Measurements from ENCODE around the gene WDR41. TPM values are rescaled to one million over a fixed set of nuclear protein-coding genes. Genes with fewer than 3 reads are reported as not detected.

Gene WDR41
- total RNA-seq, 1 experiment from 2014 or later = 43.6 TPM

GRCh38 chr5:77400645-77401044, 91.5 kb downstream of the WDR41 start:
- Histone ChIP-seq H2AFZ (ENCODE audit: low read length) (no peak overlapping the region), H3K79me2 (ENCODE audit: insufficient read depth, low read length) (no peaks in the 10 kb centered on the region), H3K23me2 (ENCODE audit: insufficient read length, low read depth, low read length, poor library complexity, severe bottlenecking) (no peaks in the 10 kb centered on the region), H3K79me1 (ENCODE audit: insufficient read depth, low read depth, low read length, poor library complexity, severe bottlenecking) (no peaks in the 10 kb centered on the region), H2BK120ac (ENCODE audit: low read depth, low read length, poor library complexity, severe bottlenecking) (no peak overlapping the region), H3K27me3 (ENCODE audit: insufficient read depth, low read length) (no peaks in the 10 kb centered on the region), H3K9me3 (ENCODE audit: control insufficient read depth, low read depth, low read length) (no peaks in the 10 kb centered on the region), H3K56ac (ENCODE audit: insufficient read length, low read depth, low read length) (no peak overlapping the region), H3K27ac (ENCODE audit: insufficient read length, low read depth, low read length) (no peak overlapping the region), H2BK20ac (ENCODE audit: low read depth, low read length, poor library complexity, severe bottlenecking) (no peak overlapping the region), H3K23ac (ENCODE audit: insufficient read length, low read depth, low read length) (no peak overlapping the region), H4K91ac (ENCODE audit: insufficient read length, low read depth, low read length) (no peak overlapping the region), H2AK5ac (ENCODE audit: insufficient read length, low read length) (no peak overlapping the region), H4K8ac (replicated peaks; ENCODE audit: insufficient read length, low read depth, low read length) (no peak overlapping the region), H3K14ac (ENCODE audit: insufficient read depth, low read length) (no peak overlapping the region), H3K9ac (ENCODE audit: extremely low read depth, insufficient read length, low read length) (no peak overlapping the region), H4K5ac (ENCODE audit: insufficient read length, low read depth, low read length) (no peak overlapping the region), H2BK5ac (ENCODE audit: insufficient read length, low read length) (no peak overlapping the region), H3K18ac (ENCODE audit: insufficient read length, low read depth, low read length) (no peak overlapping the region), H3T11ph (ENCODE audit: low read length) (no peak overlapping the region), H2BK12ac (ENCODE audit: insufficient read length, low read depth, low read length) (no peak overlapping the region), H3K4me1 (ENCODE audit: insufficient read depth, low read length) (no peaks in the 10 kb centered on the region), H3K4ac (ENCODE audit: low read depth, low read length) (no peak overlapping the region), H4K20me1 (ENCODE audit: control insufficient read depth, insufficient read depth, insufficient read length) (no peaks in the 10 kb centered on the region), H2BK15ac (ENCODE audit: low read depth, low read length) (no peak overlapping the region), H3K4me2 (ENCODE audit: insufficient read depth, insufficient read length, low read length) (no peak overlapping the region)
- peaks cover 2% of the 10 kb centered on the region; the same call in 1 of the 2 replicates for H3K27me3 Mint-ChIP-seq (ENCODE audit: low read depth)
- no CpG with 5 or more reads among the region's 1 CpG for WGBS (ENCODE audit: extremely low coverage, insufficient read length, low lambda C conversion rate)
- no peak overlapping the region for H3K4me3 Mint-ChIP-seq
- no peak for DNase-seq
- no peak for TF ChIP-seq CTCF (conservative IDR thresholded peaks at IDR 0.05)
- no peaks in the 10 kb centered on the region for H3K36me3 Mint-ChIP-seq (ENCODE audit: insufficient read depth in 1 of 3, low read depth in 3 of 3)
- peaks cover 0 to 9% of the 10 kb centered on the region in 2 experiments; a peak in 3 of 4 replicates for H3K4me1 Mint-ChIP-seq
- H3K9me3 Mint-ChIP-seq = no peaks in the 10 kb centered on the region
- H3K27ac Mint-ChIP-seq = no peak overlapping the region
